CD14-positive monocyte (primary cell): ENCODE results near the gene CCNJL. TPM values are rescaled to one million over a fixed set of nuclear protein-coding genes. Genes with fewer than 3 reads are reported as not detected.

Experiments used
- DNase-seq, 3 donors: peaks; one replicate each; pipeline ENCODE4 v3.0.0-alpha.2; 2011 to 2022
- H2AFZ ChIP-seq: 2 replicates; pipeline ENCODE4 v1.6.0; 2012; ENCODE audit warnings: mild to moderate bottlenecking, low read depth, low read length, inconsistent platforms; ENCODE audit not compliant: insufficient read depth, poor library complexity, severe bottlenecking
- H3K27ac ChIP-seq, 2 donors: 1 replicate in 1 of 2; 2 replicates in 1 of 2; pipeline ENCODE4 v1.5.1; 2012 to 2013; ENCODE audit warnings: low read length in 2 of 2, control low read depth in 1 of 2, inconsistent platforms in 1 of 2, low read depth in 1 of 2, mild to moderate bottlenecking in 1 of 2
- H3K27me3 ChIP-seq, 2 donors: one replicate each; pipeline versions ENCODE4 v1.6.0 to v1.6.1; 2011 to 2013; ENCODE audit warnings: low read length in 2 of 2; ENCODE audit not compliant: control insufficient read depth in 2 of 2, insufficient read depth in 2 of 2
- H3K36me3 ChIP-seq, 2 donors: replicated peaks in 1 of 2; 1 replicate in 1 of 2; 2 replicates in 1 of 2; pipeline versions ENCODE4 v1.5.1 to v1.6.1; 2012 to 2013; ENCODE audit warnings: low read length in 2 of 2, control low read depth in 1 of 2, inconsistent platforms in 1 of 2, mild to moderate bottlenecking in 1 of 2; ENCODE audit not compliant: insufficient read depth in 2 of 2, control insufficient read depth in 1 of 2
- H3K4me1 ChIP-seq, 2 donors: 1 replicate in 1 of 2; 2 replicates in 1 of 2; pipeline versions ENCODE4 v1.5.1 to v1.6.1; 2012 to 2013; ENCODE audit warnings: low read length in 2 of 2, control low read depth in 1 of 2, inconsistent platforms in 1 of 2, mild to moderate bottlenecking in 1 of 2, moderate library complexity in 1 of 2; ENCODE audit not compliant: insufficient read depth in 2 of 2, control insufficient read depth in 1 of 2
- H3K4me2 ChIP-seq: replicated peaks from 2 replicates; pipeline ENCODE3; 2012; ENCODE audit warnings: low read length, moderate library complexity, mild to moderate bottlenecking; ENCODE audit not compliant: poor library complexity, severe bottlenecking; ENCODE audit errors: extremely low read depth
- H3K4me3 ChIP-seq, 3 experiments: fragments of 200-600 bp in 1 of 3; sonication (generic) in 1 of 3; replicated peaks in 1 of 3; 1 replicate in 2 of 3; 2 replicates in 1 of 3; pipeline ENCODE4 v1.5.1; 2011 to 2013; ENCODE audit warnings: low read length in 3 of 3, mild to moderate bottlenecking in 3 of 3, control low read depth in 2 of 3, low read depth in 2 of 3, inconsistent platforms in 1 of 3, moderate library complexity in 1 of 3
- H3K79me2 ChIP-seq: 2 replicates; pipeline ENCODE4 v1.6.0; 2012; ENCODE audit warnings: mild to moderate bottlenecking, control low read depth, inconsistent platforms, low read length, moderate library complexity; ENCODE audit not compliant: insufficient read depth
- H3K9ac ChIP-seq: 2 replicates; pipeline ENCODE4 v1.6.0; 2017; ENCODE audit warnings: low read length, mild to moderate bottlenecking; ENCODE audit not compliant: insufficient read depth, poor library complexity, severe bottlenecking
- H3K9me3 ChIP-seq, 2 donors: replicated peaks in 1 of 2; 1 replicate in 1 of 2; 2 replicates in 1 of 2; pipeline versions ENCODE4 v1.5.1 to v1.6.1; 2012 to 2013; ENCODE audit warnings: low read length in 2 of 2, control low read depth in 1 of 2; ENCODE audit not compliant: control insufficient read depth in 1 of 2, insufficient read depth in 1 of 2
- H4K20me1 ChIP-seq: 2 replicates; pipeline ENCODE4 v1.6.0; 2012; ENCODE audit warnings: mild to moderate bottlenecking, low read length, control low read depth, moderate library complexity; ENCODE audit not compliant: insufficient read depth
- H3K27ac Mint-ChIP-seq, 7 donors: one replicate each; pipeline ENCODE4 v1.8.0; 2020; ENCODE audit warnings: mild to moderate bottlenecking in 7 of 7, mixed read lengths in 7 of 7, moderate library complexity in 6 of 7, inconsistent platforms in 2 of 7
- H3K27me3 Mint-ChIP-seq, 3 donors: one replicate each; pipeline ENCODE4 v1.8.0; 2021 to 2022; ENCODE audit warnings: low read depth in 3 of 3, mild to moderate bottlenecking in 3 of 3, mixed read lengths in 3 of 3, moderate library complexity in 3 of 3, inconsistent platforms in 1 of 3
- H3K36me3 Mint-ChIP-seq, 2 donors: one replicate each; pipeline ENCODE4 v1.8.0; 2020; ENCODE audit warnings: mixed read lengths in 2 of 2, inconsistent platforms in 1 of 2, mild to moderate bottlenecking in 1 of 2
- H3K4me1 Mint-ChIP-seq: one replicate; pipeline ENCODE4 v1.8.0; 2020; ENCODE audit warnings: mild to moderate bottlenecking, mixed read lengths
- H3K4me3 Mint-ChIP-seq, 2 donors: one replicate each; pipeline ENCODE4 v1.8.0; 2020; ENCODE audit warnings: mild to moderate bottlenecking in 2 of 2, mixed read lengths in 2 of 2, moderate library complexity in 1 of 2
- H3K9me3 Mint-ChIP-seq, 7 donors: one replicate each; pipeline ENCODE4 v1.8.0; 2020 to 2022; ENCODE audit warnings: mixed read lengths in 7 of 7, mild to moderate bottlenecking in 6 of 7, moderate library complexity in 6 of 7, inconsistent platforms in 2 of 7
- CTCF ChIP-seq: fragments of 200-600 bp; IDR thresholded peaks from one replicate; pipeline ENCODE4 v1.8.0; 2022; ENCODE audit warnings: antibody characterized with exemption, mild to moderate bottlenecking
- WGBS: methylation state at CpG from one replicate; pipeline ENCODE4 v1.1.5; 2013; ENCODE audit warnings: missing lambda C conversion rate; ENCODE audit not compliant: insufficient coverage; 5-methylcytosine and 5-hydroxymethylcytosine counted together
- intact Hi-C, 2 donors: fragments of 100-400 bp; cut with micrococcal nuclease; formaldehyde crosslinking; loops; one replicate each; pipeline versions ENCODE4 v1.15.0 to v1.15.1; 2023
- polyA plus RNA-seq, 3 donors: library from polyadenylated mRNA; depleted of rRNA in 1 of 3; unstranded in 2 of 3; stranded (reverse) in 1 of 3; fragments of 300-500 nt in 2 of 3; fragments of >200 nt in 1 of 3; fragmentation: Illumina TruSeq in 2 of 3; gene quantifications; 1 replicate in 2 of 3; 2 replicates in 1 of 3; pipeline ENCODE4 v1.2.3, GENCODE V29; 2012 to 2021

The CCNJL gene
- polyA plus RNA-seq, 3 donors, result 0.03 TPM; not detected in 2

- intact Hi-C loops, result no loop called here
- H3K36me3 ChIP-seq, result no peaks in the 10 kb centered on the region
- Mint-ChIP-seq H3K9me3 (peaks cover 0 to 2% (median 0%) of the 10 kb centered on the region in 7 donors), H3K36me3 (no peaks in the 10 kb centered on the region), H3K4me1 (peaks cover 2% of the 10 kb centered on the region), H3K27ac (no peak overlapping the region), H3K27me3 (peaks cover 0 to 6% (median 0%) of the 10 kb centered on the region in 3 donors), H3K4me3 (no peak overlapping the region)
- H3K27ac ChIP-seq, result no peak overlapping the region
- WGBS, result no CpG with 5 or more reads among the region's 1 CpG
- DNase-seq, result no peak
- no peaks in the 10 kb centered on the region for H4K20me1 ChIP-seq
- H3K4me2 ChIP-seq, result no peak overlapping the region
- no peak overlapping the region for H2AFZ ChIP-seq
- TF ChIP-seq CTCF, result no peak
- no peaks in the 10 kb centered on the region for H3K4me1 ChIP-seq
- no peaks in the 10 kb centered on the region for H3K79me2 ChIP-seq
- H3K9ac ChIP-seq, result no peak overlapping the region
- H3K27me3 ChIP-seq, result no peaks in the 10 kb centered on the region
- no peaks in the 10 kb centered on the region for H3K9me3 ChIP-seq
- H3K4me3 ChIP-seq, result no peak overlapping the region
Measured at GRCh38 chr5:160359242-160359641, 46.9 kb upstream of the CCNJL start.

- Histone ChIP-seq H3K4me2 (no peak overlapping the region), H3K4me1 (no peaks in the 10 kb centered on the region), H4K20me1 (no peaks in the 10 kb centered on the region), H3K4me3 (no peak overlapping the region), H3K9me3 (no peaks in the 10 kb centered on the region), H3K79me2 (no peaks in the 10 kb centered on the region), H3K36me3 (no peaks in the 10 kb centered on the region), H2AFZ (no peak overlapping the region), H3K27ac (no peak overlapping the region), H3K27me3 (no peaks in the 10 kb centered on the region), H3K9ac (no peak overlapping the region)
- no peak for TF ChIP-seq CTCF
- Mint-ChIP-seq H3K27ac (no peak overlapping the region), H3K9me3 (no peaks in the 10 kb centered on the region), H3K36me3 (no peaks in the 10 kb centered on the region), H3K4me3 (no peak overlapping the region), H3K27me3 (peaks cover 0 to 6% (median 0%) of the 10 kb centered on the region in 3 donors), H3K4me1 (peaks cover 2% of the 10 kb centered on the region)
- no peak for DNase-seq
- intact Hi-C loops, result no loop called here
- 86% methylated on average over 1 of the region's 7 CpGs for WGBS
Measured at GRCh38 chr5:160357861-160358411, 45.6 kb upstream of the CCNJL start.
